Measurements from ENCODE around the gene NAPEPLD.

- TF ChIP-seq SIN3A (IDR thresholded peaks at IDR 0.05; ENCODE audit: borderline replicate concordance, insufficient read depth, low read length) (no peak), FOXP2 (optimal IDR thresholded peaks at IDR 0.05; ENCODE audit: borderline replicate concordance, extremely low read depth, extremely low read length, insufficient read depth) (no peak), TAF1 (IDR thresholded peaks at IDR 0.05; ENCODE audit: borderline replicate concordance, insufficient read depth, low read length) (no peak), POLR2AphosphoS5 (IDR thresholded peaks at IDR 0.05; ENCODE audit: low read depth, low read length) (no peak)
- TF ChIP-seq, protein P1, sequence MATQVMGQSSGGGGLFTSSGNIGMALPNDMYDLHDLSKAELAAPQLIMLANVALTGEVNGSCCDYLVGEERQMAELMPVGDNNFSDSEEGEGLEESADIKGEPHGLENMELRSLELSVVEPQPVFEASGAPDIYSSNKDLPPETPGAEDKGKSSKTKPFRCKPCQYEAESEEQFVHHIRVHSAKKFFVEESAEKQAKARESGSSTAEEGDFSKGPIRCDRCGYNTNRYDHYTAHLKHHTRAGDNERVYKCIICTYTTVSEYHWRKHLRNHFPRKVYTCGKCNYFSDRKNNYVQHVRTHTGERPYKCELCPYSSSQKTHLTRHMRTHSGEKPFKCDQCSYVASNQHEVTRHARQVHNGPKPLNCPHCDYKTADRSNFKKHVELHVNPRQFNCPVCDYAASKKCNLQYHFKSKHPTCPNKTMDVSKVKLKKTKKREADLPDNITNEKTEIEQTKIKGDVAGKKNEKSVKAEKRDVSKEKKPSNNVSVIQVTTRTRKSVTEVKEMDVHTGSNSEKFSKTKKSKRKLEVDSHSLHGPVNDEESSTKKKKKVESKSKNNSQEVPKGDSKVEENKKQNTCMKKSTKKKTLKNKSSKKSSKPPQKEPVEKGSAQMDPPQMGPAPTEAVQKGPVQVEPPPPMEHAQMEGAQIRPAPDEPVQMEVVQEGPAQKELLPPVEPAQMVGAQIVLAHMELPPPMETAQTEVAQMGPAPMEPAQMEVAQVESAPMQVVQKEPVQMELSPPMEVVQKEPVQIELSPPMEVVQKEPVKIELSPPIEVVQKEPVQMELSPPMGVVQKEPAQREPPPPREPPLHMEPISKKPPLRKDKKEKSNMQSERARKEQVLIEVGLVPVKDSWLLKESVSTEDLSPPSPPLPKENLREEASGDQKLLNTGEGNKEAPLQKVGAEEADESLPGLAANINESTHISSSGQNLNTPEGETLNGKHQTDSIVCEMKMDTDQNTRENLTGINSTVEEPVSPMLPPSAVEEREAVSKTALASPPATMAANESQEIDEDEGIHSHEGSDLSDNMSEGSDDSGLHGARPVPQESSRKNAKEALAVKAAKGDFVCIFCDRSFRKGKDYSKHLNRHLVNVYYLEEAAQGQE (IDR thresholded peaks at IDR 0.05; ENCODE audit: insufficient read depth in 1 of 2, low read depth in 2 of 2, low read length in 2 of 2), result no peak
Observed at GRCh38 chr7:103082497-103082896, 66.4 kb downstream of the NAPEPLD start.

Measured in PFSK-1 (cell line).